HFFc6 (cell line): Measurements from ENCODE around the gene CSF1. TPM values are rescaled to one million over a fixed set of nuclear protein-coding genes. Genes with fewer than 3 reads are reported as not detected.

Experiments
- DNase-seq: peaks from one replicate; pipeline ENCODE4 v3.0.0-alpha.2; 2018
- H3K27ac Mint-ChIP-seq: 2 replicates; pipeline ENCODE4 v1.8.0; 2020; ENCODE audit warnings: mild to moderate bottlenecking, mixed read lengths
- H3K27me3 Mint-ChIP-seq: 2 replicates; pipeline ENCODE4 v1.8.0; 2021; ENCODE audit warnings: mild to moderate bottlenecking, moderate library complexity, mixed read lengths; ENCODE audit not compliant: insufficient read depth
- H3K36me3 Mint-ChIP-seq: 2 replicates; pipeline ENCODE4 v1.8.0; 2021; ENCODE audit warnings: low read depth, mixed read lengths
- H3K4me1 Mint-ChIP-seq: 2 replicates; pipeline ENCODE4 v1.8.0; 2020; ENCODE audit warnings: low read depth, mixed read lengths
- H3K4me3 Mint-ChIP-seq: 2 replicates; pipeline ENCODE4 v1.8.0; 2020; ENCODE audit warnings: mild to moderate bottlenecking, moderate library complexity, mixed read lengths
- H3K9me3 Mint-ChIP-seq: 2 replicates; pipeline ENCODE4 v1.8.0; 2020; ENCODE audit warnings: mild to moderate bottlenecking, mixed read lengths
- total RNA-seq, 6 experiments: library from RNA; stranded (reverse); fragmentation: NEBNext Ultra II Directional; extraction: Animal tissue kit (Norgen Biotek cat#: 25700); gene quantifications; 2 replicates in 1 of 6; 3 replicates in 5 of 6; pipeline ENCODE4 v1.2.3, GENCODE V29; 2021
- TF ChIP-seq, protein P1 (sequence below): fragments of 200-600 bp; sonication (generic); IDR thresholded peaks from 2 replicates; pipeline ENCODE4 v1.5.0; 2021; ENCODE audit warnings: antibody characterized with exemption, mild to moderate bottlenecking

The CSF1 gene
- total RNA-seq, 6 experiments from 2014 or later, result 28.7 to 79.3 (median 72.4) TPM

DNA sequence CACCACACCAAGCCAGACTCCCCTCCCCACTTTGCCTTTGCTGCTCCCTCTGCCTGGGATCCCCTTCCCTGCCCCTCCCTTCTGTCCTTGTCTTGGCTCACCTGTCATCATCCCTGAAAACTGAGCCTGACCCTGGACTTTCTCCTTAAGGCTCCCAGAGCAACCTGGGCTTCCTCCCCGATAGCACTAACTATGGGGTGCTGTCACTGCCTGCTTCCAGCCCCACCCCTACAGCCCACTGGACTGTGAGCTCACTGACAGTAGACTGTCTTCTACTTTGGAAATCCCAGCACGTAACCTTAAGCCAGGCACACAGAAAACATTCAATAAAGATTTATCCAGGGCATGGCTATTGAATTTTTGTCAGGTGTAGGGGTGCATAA lies 9.5 kb upstream of the CSF1 start:
- TF ChIP-seq, protein P1, sequence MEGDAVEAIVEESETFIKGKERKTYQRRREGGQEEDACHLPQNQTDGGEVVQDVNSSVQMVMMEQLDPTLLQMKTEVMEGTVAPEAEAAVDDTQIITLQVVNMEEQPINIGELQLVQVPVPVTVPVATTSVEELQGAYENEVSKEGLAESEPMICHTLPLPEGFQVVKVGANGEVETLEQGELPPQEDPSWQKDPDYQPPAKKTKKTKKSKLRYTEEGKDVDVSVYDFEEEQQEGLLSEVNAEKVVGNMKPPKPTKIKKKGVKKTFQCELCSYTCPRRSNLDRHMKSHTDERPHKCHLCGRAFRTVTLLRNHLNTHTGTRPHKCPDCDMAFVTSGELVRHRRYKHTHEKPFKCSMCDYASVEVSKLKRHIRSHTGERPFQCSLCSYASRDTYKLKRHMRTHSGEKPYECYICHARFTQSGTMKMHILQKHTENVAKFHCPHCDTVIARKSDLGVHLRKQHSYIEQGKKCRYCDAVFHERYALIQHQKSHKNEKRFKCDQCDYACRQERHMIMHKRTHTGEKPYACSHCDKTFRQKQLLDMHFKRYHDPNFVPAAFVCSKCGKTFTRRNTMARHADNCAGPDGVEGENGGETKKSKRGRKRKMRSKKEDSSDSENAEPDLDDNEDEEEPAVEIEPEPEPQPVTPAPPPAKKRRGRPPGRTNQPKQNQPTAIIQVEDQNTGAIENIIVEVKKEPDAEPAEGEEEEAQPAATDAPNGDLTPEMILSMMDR, result no peak
- peaks cover 4% of the 10 kb centered on the region for H3K4me1 Mint-ChIP-seq
- peaks cover 6% of the 10 kb centered on the region for H3K27me3 Mint-ChIP-seq
- no peak overlapping the region for H3K4me3 Mint-ChIP-seq
- H3K27ac Mint-ChIP-seq, result no peak overlapping the region
- no peaks in the 10 kb centered on the region for H3K9me3 Mint-ChIP-seq
- H3K36me3 Mint-ChIP-seq, result no peaks in the 10 kb centered on the region
- DNase-seq, result no peak

DNA sequence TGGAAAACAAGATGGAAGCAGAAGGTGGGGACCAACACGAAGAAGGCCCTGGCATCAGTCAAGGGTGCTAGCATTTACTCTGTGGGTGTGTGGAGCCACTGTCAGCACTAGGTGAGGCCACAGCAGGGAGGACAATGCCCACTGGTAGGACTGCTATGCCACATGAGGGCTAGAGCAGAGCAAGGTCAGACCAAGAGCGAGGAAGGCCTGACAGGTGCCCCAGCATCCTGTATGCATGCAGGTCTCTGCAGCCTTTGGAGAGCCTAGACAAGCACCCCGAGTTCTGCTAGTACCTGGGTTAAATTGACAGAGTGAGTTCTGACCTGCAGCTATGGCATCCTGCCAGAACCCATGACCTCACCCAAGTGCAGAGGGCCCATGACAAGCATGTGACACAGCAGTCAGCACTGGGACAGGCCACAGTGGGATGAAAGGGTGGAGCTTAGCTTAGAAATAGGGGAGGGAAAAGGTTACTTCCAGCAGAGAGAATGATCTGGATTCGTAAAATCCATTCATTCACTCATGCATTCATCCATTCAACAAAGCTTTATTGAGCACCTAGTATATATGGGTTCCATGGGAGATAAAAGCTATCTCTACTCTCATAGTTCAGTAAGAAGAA lies 9.0 kb upstream of the CSF1 start:
- TF ChIP-seq, protein P1, result no peak
- DNase-seq, result no peak
- no peak overlapping the region for H3K4me3 Mint-ChIP-seq
- H3K36me3 Mint-ChIP-seq, result no peaks in the 10 kb centered on the region
- H3K9me3 Mint-ChIP-seq, result no peaks in the 10 kb centered on the region
- H3K27ac Mint-ChIP-seq, result no peak overlapping the region
- H3K4me1 Mint-ChIP-seq, result peaks cover 8% of the 10 kb centered on the region
- peaks cover 4% of the 10 kb centered on the region for H3K27me3 Mint-ChIP-seq

DNA sequence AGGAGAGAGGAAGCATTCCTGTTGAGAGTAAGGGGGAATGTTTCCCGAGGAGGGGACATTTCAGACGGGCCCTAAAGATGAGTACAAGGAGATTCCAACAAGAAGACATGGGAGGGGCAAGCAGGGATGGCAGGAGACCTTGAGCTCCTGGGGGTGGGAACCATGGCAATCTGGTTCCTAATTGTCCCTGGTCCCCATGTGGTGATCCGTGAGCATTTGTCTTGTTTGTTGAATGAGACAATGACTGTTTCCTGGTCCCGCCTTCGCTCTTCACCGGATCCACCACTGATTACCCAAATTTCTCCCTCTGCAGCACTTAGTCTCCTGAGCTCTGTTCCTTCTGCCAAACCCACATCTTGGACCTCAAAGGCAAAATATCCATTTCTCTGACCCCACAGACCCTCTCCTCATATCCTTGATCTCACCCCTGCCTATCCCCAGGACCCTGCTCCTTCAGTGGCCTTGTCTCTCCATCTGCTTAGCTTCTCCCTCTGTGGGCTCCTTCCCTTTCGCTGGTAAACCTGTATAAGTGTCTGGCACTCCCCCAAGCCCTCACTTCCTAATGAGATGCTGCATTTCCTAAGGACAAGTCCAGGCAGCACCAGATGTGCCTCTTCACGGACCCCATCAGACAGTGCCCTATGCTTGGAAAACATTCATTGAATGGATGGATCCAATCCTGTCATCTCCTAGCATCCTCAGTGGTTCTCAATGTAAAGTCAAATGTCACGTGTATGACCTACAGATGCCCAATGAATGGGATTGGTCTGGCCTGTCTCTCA lies 8.3 kb upstream of the CSF1 start:
- no peaks in the 10 kb centered on the region for H3K9me3 Mint-ChIP-seq
- H3K4me1 Mint-ChIP-seq, result peaks cover 8% of the 10 kb centered on the region
- H3K4me3 Mint-ChIP-seq, result no peak overlapping the region
- peaks cover 4% of the 10 kb centered on the region for H3K27me3 Mint-ChIP-seq
- H3K36me3 Mint-ChIP-seq, result no peaks in the 10 kb centered on the region
- no peak for DNase-seq
- no peak overlapping the region for H3K27ac Mint-ChIP-seq
- TF ChIP-seq, protein P1, result no peak

DNA sequence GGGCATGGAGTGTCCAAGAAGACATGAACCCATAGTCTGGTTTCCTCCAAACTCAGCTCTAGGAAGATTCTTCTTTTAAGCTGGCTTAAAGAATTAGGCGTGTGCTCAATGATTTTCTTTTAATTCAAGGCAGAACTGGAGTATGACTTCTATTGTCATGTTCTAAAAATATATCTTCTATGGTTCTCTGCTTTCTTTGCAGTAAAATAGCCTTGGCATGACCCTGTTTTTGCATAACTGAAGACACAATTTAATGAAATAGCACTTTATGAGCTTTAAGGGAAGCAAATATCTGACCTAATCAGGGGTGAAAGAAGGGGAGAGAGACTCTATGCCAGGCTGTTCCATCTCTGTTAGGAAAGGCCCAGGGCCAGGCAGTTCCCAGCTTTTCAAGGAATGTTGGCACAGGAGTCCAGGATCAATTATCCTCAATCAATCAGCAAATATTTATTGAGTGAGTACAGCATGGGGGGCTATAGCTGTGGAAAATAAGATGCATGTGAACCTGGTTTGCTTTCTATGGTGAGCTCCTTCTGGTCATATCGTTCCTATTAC lies 7.2 kb upstream of the CSF1 start:
- peaks cover 4% of the 10 kb centered on the region for H3K27me3 Mint-ChIP-seq
- DNase-seq, result no peak
- no peak overlapping the region for H3K27ac Mint-ChIP-seq
- H3K36me3 Mint-ChIP-seq, result no peaks in the 10 kb centered on the region
- peaks cover 8% of the 10 kb centered on the region for H3K4me1 Mint-ChIP-seq
- H3K4me3 Mint-ChIP-seq, result no peak overlapping the region
- TF ChIP-seq, protein P1, result no peak
- H3K9me3 Mint-ChIP-seq, result no peaks in the 10 kb centered on the region

DNA sequence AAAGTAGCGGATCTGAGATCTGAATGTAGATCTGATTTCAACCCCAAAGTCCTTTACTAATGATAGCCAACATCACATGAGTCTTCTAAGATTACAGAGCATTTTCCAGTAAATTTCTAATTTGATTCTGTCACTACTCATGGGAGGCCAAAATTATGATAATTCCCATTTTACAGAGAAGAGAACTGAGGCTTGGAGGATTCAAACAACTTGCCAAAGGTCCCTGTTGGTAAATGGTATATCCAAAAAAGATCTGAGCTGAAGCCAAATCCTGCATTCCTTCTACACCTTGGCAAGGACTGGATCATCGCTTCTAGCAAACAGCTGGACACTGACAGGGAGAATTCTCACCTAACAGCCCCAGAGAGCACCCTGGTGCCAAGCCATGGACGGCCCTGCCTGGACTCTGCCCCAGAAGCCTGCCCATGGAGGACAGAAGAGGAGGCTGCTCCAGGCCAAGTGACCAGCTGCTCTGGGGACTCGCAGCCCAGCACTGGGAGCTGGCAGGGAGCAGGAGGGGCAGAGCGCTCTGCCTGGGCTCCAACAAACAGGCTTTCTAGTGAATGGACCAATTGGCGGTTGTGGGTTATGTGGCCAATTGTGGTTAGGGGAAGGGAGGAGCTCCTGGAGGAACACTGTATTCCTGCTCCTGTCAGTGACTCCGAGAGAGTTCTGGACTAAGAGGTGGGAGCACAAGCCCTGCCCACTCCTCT lies 6.4 kb upstream of the CSF1 start:
- DNase-seq, result no peak
- no peaks in the 10 kb centered on the region for H3K36me3 Mint-ChIP-seq

More for the DNA sequence above, 6.4 kb upstream of the CSF1 start:
- peaks cover 9% of the 10 kb centered on the region for H3K4me1 Mint-ChIP-seq
- H3K27me3 Mint-ChIP-seq, result peaks cover 4% of the 10 kb centered on the region
- H3K4me3 Mint-ChIP-seq, result no peak overlapping the region
- H3K27ac Mint-ChIP-seq, result no peak overlapping the region
- H3K9me3 Mint-ChIP-seq, result no peaks in the 10 kb centered on the region
- TF ChIP-seq, protein P1, result no peak
